ENCODE data around the gene KRTCAP3. TPM values are rescaled to one million over a fixed set of nuclear protein-coding genes. Genes with fewer than 3 reads are reported as not detected.

KRTCAP3 gene
- total and polyA plus RNA-seq, 2 donors (not counting 3 experiments of a cell fraction or from before 2014, with no cell fraction given), result 2.1 to 4.0 TPM

GRCh38 chr2:27428213-27428977 lies 13.8 kb upstream of the KRTCAP3 start, which contains the start of gene NRBP1:
TSS of gene NRBP1 (plus strand) at chr2:27428631. CDS start at chr2:27433274, 4,643 bp downstream.
- CTCF ChIA-PET, result interaction anchor here (0.6 to 4.9 kb wide), 9 partner anchors 14 to 254 kb away, joined by 3 to 75 read pairs (median 3); partner anchors contain the start of genes PPM1G, SLC4A1AP, SUPT7L and ZNF513
- H3K4me2 ChIP-seq (ENCODE audit: insufficient read depth, low read length), result peak within 1 kb of the TSS; percentile 98
- H3K4me3 ChIP-seq (replicated peaks in 1 of 3; ENCODE audit: insufficient read depth in 1 of 3, low read depth in 1 of 3, low read length in 3 of 3), result peak within 1 kb of the TSS; percentile 68 to 93 (median 86)
- no peaks in the 10 kb centered on the region for H3K9me1 ChIP-seq (replicated peaks; ENCODE audit: control insufficient read depth, extremely low read depth, insufficient read depth, low read length)
- peaks cover 3 to 4% of the 10 kb centered on the region in 2 experiments for H3K36me3 ChIP-seq (ENCODE audit: control insufficient read depth in 2 of 2, extremely low read depth in 1 of 2, insufficient read depth in 2 of 2, low read length in 2 of 2)
- BruUV-seq (replicated peaks), result no TSS peak
- TF ChIP-seq CTCF (IDR thresholded peaks at IDR 0.05; ENCODE audit: extremely low read depth in 1 of 2, insufficient read depth in 1 of 2, low read depth in 1 of 2, low read length in 2 of 2) (no peak), EZH2 (IDR thresholded peaks at IDR 0.05; ENCODE audit: borderline replicate concordance, low read depth, low read length, severe bottlenecking) (no peak), POLR2A (IDR thresholded peaks at IDR 0.05; ENCODE audit: low read depth, low read length) (peak; percentile 84), JUN (IDR thresholded peaks at IDR 0.05; ENCODE audit: borderline replicate concordance, insufficient read depth, insufficient read length, low read depth) (no peak), FOS (IDR thresholded peaks at IDR 0.05; ENCODE audit: borderline replicate concordance, insufficient read depth, low read length) (peak; percentile 63), POLR2AphosphoS5 (IDR thresholded peaks at IDR 0.05; ENCODE audit: insufficient read depth, low read depth, low read length) (peak; percentile 86), MYC (IDR thresholded peaks at IDR 0.05; ENCODE audit: low read depth, low read length) (no peak), GATA2 (IDR thresholded peaks at IDR 0.05; ENCODE audit: insufficient read depth, insufficient read length, low read depth, low read length) (no peak), MAX (IDR thresholded peaks at IDR 0.05; ENCODE audit: insufficient read depth, insufficient read length) (no peak)
- H3K9me3 ChIP-seq (replicated peaks; ENCODE audit: control insufficient read depth, insufficient read depth, low read length), result no peaks in the 10 kb centered on the region
- peak; percentile 89 for DNase-seq (ENCODE audit: low read depth, low spot score)
- intact Hi-C loops (cut with micrococcal nuclease), result loop anchor here (1.0 to 5.0 kb wide), 6 partner anchors 19 to 200 kb away; partner anchors contain the start of genes GTF3C2, IFT172, PPM1G and ZNF512
- peak; percentile 94 for FAIRE-seq
- dilution Hi-C loops (cut with MboI; ENCODE audit: extremely low pct_ligation_motif_present, low sequenced_read_pairs), result no loop called here
- H2AFZ ChIP-seq (ENCODE audit: low read depth, low read length), result peak within 1 kb of the TSS; percentile 99
- no peaks in the 10 kb centered on the region for H3K27me3 ChIP-seq (ENCODE audit: control insufficient read depth in 2 of 2, insufficient read depth in 2 of 2, low read length in 2 of 2)
- H3K4me1 ChIP-seq (ENCODE audit: control insufficient read depth, extremely low read depth, insufficient read depth, low read length), result peaks cover 26% of the 10 kb centered on the region
- H3K27ac ChIP-seq (ENCODE audit: insufficient read depth, low read depth, low read length), result peak within 1 kb of the TSS; percentile 86
- POLR2A ChIA-PET, result interaction anchor here (0.6 to 2.6 kb wide), 2 partner anchors 19 to 108 kb away, joined by 5 to 18 read pairs; partner anchors contain the start of gene PPM1G
- no peaks in the 10 kb centered on the region for H4K20me1 ChIP-seq (replicated peaks; ENCODE audit: control insufficient read depth, extremely low read depth, insufficient read depth, low read length)
- H3K79me2 ChIP-seq (ENCODE audit: control insufficient read depth, insufficient read depth, low read length), result peaks cover 39% of the 10 kb centered on the region
- peak within 1 kb of the TSS; percentile 97 for H3K9ac ChIP-seq (replicated peaks; ENCODE audit: extremely low read depth, insufficient read depth, low read length)
